K562 (cell line): ENCODE measurements around the gene FAM204A. TPM values are rescaled to one million over a fixed set of nuclear protein-coding genes. Genes with fewer than 3 reads are reported as not detected.

ENCODE experiments used
- ATAC-seq: fragments of 200-7000 bp; cut with Tn5 transposase; 3 replicates; pipeline ENCODE4 v1.9.1; 2020; ENCODE audit warnings: moderate library complexity
- BruUV-seq: library from RNA; stranded (reverse); fragments of 400-500 nt; replicated peaks from 2 replicates; lab custom pipeline; 2021; lab: Mats Ljungman, UMichigan
- CTCF ChIA-PET: fragments of 300-600 bp; formaldehyde crosslinking; extraction: SDS; loops from one replicate; lab custom pipeline; 2021; ENCODE audit warnings: low intra/inter-chr PET ratio; lab: Yijun Ruan, JAX
- POLR2A ChIA-PET: fragments of 300-600, 350-650 bp; sonication (Branson Sonifier 250); formaldehyde crosslinking; extraction: SDS; loops from one replicate; lab custom pipeline; 2021; ENCODE audit warnings: antibody characterized with exemption, inconsistent platforms; lab: Yijun Ruan, JAX
- DNase-seq, 4 experiments: peaks; one replicate each; pipeline versions ENCODE4 v3.0.0 to v3.0.0-alpha.2; 2011 to 2018; ENCODE audit warnings: low spot score in 3 of 4, mixed read lengths in 3 of 4; ENCODE audit errors: extremely low read depth in 1 of 4
- FAIRE-seq: peaks from 2 replicates; lab custom pipeline; 2011; peaks lifted over from hg19 to GRCh38; lab: Jason Lieb, UNC
- H2AFZ ChIP-seq: 2 replicates; pipeline ENCODE4 v1.6.0; 2011; ENCODE audit warnings: low read depth, low read length, control low read depth, inconsistent platforms
- H3K27ac ChIP-seq: fragments of 200-600 bp; 3 replicates; pipeline ENCODE4 v1.8.0; 2011; ENCODE audit warnings: low read depth, mild to moderate bottlenecking, control low read depth, inconsistent platforms, low read length, moderate library complexity, mixed read lengths; ENCODE audit errors: extremely low read depth
- H3K27me3 ChIP-seq, 2 experiments: fragments of 300-600 bp in 1 of 2; 2 replicates in 1 of 2; 3 replicates in 1 of 2; pipeline versions ENCODE4 v1.6.0 to v1.8.0; 2011; ENCODE audit warnings: inconsistent platforms in 2 of 2, low read length in 2 of 2, mild to moderate bottlenecking in 1 of 2, mixed read lengths in 1 of 2, moderate library complexity in 1 of 2; ENCODE audit not compliant: control insufficient read depth in 2 of 2, insufficient read depth in 2 of 2
- H3K36me3 ChIP-seq: fragments of 300-600 bp; 3 replicates; pipeline ENCODE4 v1.8.0; 2011; ENCODE audit warnings: mild to moderate bottlenecking, low read length, inconsistent platforms; ENCODE audit not compliant: control insufficient read depth, insufficient read depth
- H3K4me1 ChIP-seq, 2 experiments: fragments of 200-600 bp in 1 of 2; replicated peaks in 1 of 2; 2 replicates in 1 of 2; 3 replicates in 1 of 2; pipeline versions ENCODE4 v1.5.1 to v1.8.0; 2011; ENCODE audit warnings: inconsistent platforms in 2 of 2, low read length in 2 of 2, mild to moderate bottlenecking in 1 of 2, mixed read lengths in 1 of 2, moderate library complexity in 1 of 2; ENCODE audit not compliant: control insufficient read depth in 2 of 2, insufficient read depth in 2 of 2
- H3K4me2 ChIP-seq: 2 replicates; pipeline ENCODE4 v1.6.1; 2011; ENCODE audit warnings: low read length, control low read depth, inconsistent platforms, mixed read lengths; ENCODE audit not compliant: insufficient read depth
- H3K4me3 ChIP-seq: fragments of 200-600 bp; sonication (generic), shearing (Covaris generic); 2 replicates; pipeline ENCODE4 v1.5.1; 2016; ENCODE audit warnings: control low read depth, inconsistent platforms
- H3K79me2 ChIP-seq: fragments of 200-600 bp; 3 replicates; pipeline ENCODE4 v1.8.0; 2011; ENCODE audit warnings: low read length, inconsistent platforms; ENCODE audit not compliant: control insufficient read depth, insufficient read depth
- H3K9ac ChIP-seq, 2 experiments: 2 replicates each; pipeline versions ENCODE4 v1.6.0 to v1.6.1; 2011; ENCODE audit warnings: low read depth in 2 of 2, low read length in 2 of 2, control low read depth in 1 of 2, inconsistent platforms in 1 of 2, mild to moderate bottlenecking in 1 of 2, mixed read lengths in 1 of 2; ENCODE audit not compliant: insufficient read depth in 1 of 2
- H3K9me1 ChIP-seq: one replicate; pipeline ENCODE4 v1.6.0; 2011; ENCODE audit warnings: inconsistent platforms, mild to moderate bottlenecking, low read length, moderate library complexity; ENCODE audit not compliant: control insufficient read depth, insufficient read depth
- H3K9me3 ChIP-seq: replicated peaks from 2 replicates; pipeline ENCODE4 v1.5.1; 2011; ENCODE audit warnings: low read depth, low read length, inconsistent platforms; ENCODE audit not compliant: control insufficient read depth, insufficient read depth
- H4K20me1 ChIP-seq: replicated peaks from 2 replicates; pipeline ENCODE4 v1.6.1; 2011; ENCODE audit warnings: low read length, inconsistent platforms, mixed read lengths; ENCODE audit not compliant: control insufficient read depth, insufficient read depth
- ARNT ChIP-seq, 2 experiments: fragments of 450-650 bp; IDR thresholded peaks; 2 replicates each; pipeline ENCODE4 v1.6.1; 2016; ENCODE audit warnings: mild to moderate bottlenecking in 1 of 2
- CBX2 ChIP-seq: fragments of 200-600 bp; sonication (generic); IDR thresholded peaks from one replicate; pipeline ENCODE4 v1.6.1; 2012; ENCODE audit warnings: mild to moderate bottlenecking, low read length, inconsistent platforms; ENCODE audit not compliant: insufficient read depth, poor library complexity, severe bottlenecking
- CBX8 ChIP-seq: fragments of 200-600 bp; sonication (generic); IDR thresholded peaks from 2 replicates; pipeline ENCODE4 v1.6.1; 2012; ENCODE audit warnings: borderline replicate concordance, mixed run types, low read depth, mild to moderate bottlenecking, moderate library complexity, mixed read lengths, low read length, control low read depth, inconsistent platforms; ENCODE audit not compliant: poor library complexity, severe bottlenecking; ENCODE audit errors: extremely low read depth
- FOSL1 ChIP-seq: fragments of 200-800 bp; sonication (Bioruptor generic); conservative IDR thresholded peaks from 2 replicates; pipeline ENCODE4 v1.6.1; 2016; ENCODE audit warnings: missing genetic modification characterization, missing compliant biosample characterization
- JUND ChIP-seq, 2 experiments: IDR thresholded peaks; 2 replicates in 1 of 2; 3 replicates in 1 of 2; pipeline ENCODE4 v1.6.1; 2011; ENCODE audit warnings: borderline replicate concordance in 2 of 2, low read depth in 2 of 2, low read length in 2 of 2, improper control_type of control experiment in 1 of 2, missing biosample characterization in 1 of 2, missing genetic modification characterization in 1 of 2, missing genetic modification reagents in 1 of 2
- NR2C2 ChIP-seq, 2 experiments: fragments of 200-800 bp in 1 of 2; sonication (Bioruptor generic) in 1 of 2; sonication (generic) in 1 of 2; formaldehyde crosslinking in 1 of 2; IDR thresholded peaks; 2 replicates each; pipeline versions ENCODE4 v1.6.1 to v1.8.0; 2016 to 2022; ENCODE audit warnings: mild to moderate bottlenecking in 1 of 2, missing compliant biosample characterization in 1 of 2, missing genetic modification characterization in 1 of 2, missing genetic modification reagents in 1 of 2
- PCBP2 ChIP-seq: fragments of 200-400 bp; formaldehyde crosslinking; IDR thresholded peaks from 2 replicates; pipeline ENCODE4 v1.6.1; 2018; ENCODE audit warnings: low read length, low read depth, mild to moderate bottlenecking, moderate library complexity; ENCODE audit not compliant: poor library complexity, severe bottlenecking
- PRMT5 ChIP-seq: sonication (generic); formaldehyde crosslinking; IDR thresholded peaks from 2 replicates; pipeline ENCODE4 v1.5.0; 2020; ENCODE audit warnings: missing genetic modification reagents
- YY1 ChIP-seq, 3 experiments: IDR thresholded peaks; 2 replicates each; pipeline ENCODE4 v1.6.1; 2011; ENCODE audit warnings: low read length in 2 of 3, mild to moderate bottlenecking in 2 of 3, moderate library complexity in 2 of 3, borderline replicate concordance in 1 of 3, control low read depth in 1 of 3, low read depth in 1 of 3; ENCODE audit not compliant: insufficient read depth in 3 of 3, insufficient replicate concordance in 2 of 3, control insufficient read depth in 1 of 3, insufficient read length in 1 of 3; ENCODE audit errors: extremely low read depth in 1 of 3
- ZBTB43 ChIP-seq: sonication (generic); formaldehyde crosslinking; IDR thresholded peaks from 2 replicates; pipeline ENCODE4 v1.8.0; 2023; ENCODE audit warnings: mild to moderate bottlenecking, missing genetic modification reagents
- ZNF143 ChIP-seq: sonication (generic); formaldehyde crosslinking; IDR thresholded peaks from 2 replicates; pipeline ENCODE4 v1.9.0; 2022; ENCODE audit warnings: mild to moderate bottlenecking, missing genetic modification reagents
- ZNF282 ChIP-seq: sonication (generic); formaldehyde crosslinking; IDR thresholded peaks from 2 replicates; pipeline ENCODE4 v1.8.1; 2023; ENCODE audit warnings: missing genetic modification reagents
- ZNF551 ChIP-seq: fragments of 250-450 bp; sonication (Bioruptor Pico); IDR thresholded peaks from 2 replicates; pipeline ENCODE4 v1.5.0; 2021; ENCODE audit warnings: mild to moderate bottlenecking, moderate library complexity
- ZNF76 ChIP-seq: fragments of 250-450 bp; sonication (Bioruptor Pico); IDR thresholded peaks from 2 replicates; pipeline ENCODE4 v1.4.0; 2020; ENCODE audit warnings: mild to moderate bottlenecking, moderate library complexity, borderline replicate concordance
- ZNF778 ChIP-seq: fragments of 450-650 bp; formaldehyde crosslinking; IDR thresholded peaks from 2 replicates; pipeline ENCODE4 v1.4.0; 2020; ENCODE audit warnings: mild to moderate bottlenecking, moderate library complexity
- WGBS: fragments of 100-300 bp; shearing (Covaris generic); methylation state at CpG from one replicate; pipeline ENCODE4 v1.1.6; 2016; ENCODE audit warnings: low coverage, mixed read lengths; ENCODE audit not compliant: insufficient coverage; ENCODE audit errors: missing lambda C conversion rate; 5-methylcytosine and 5-hydroxymethylcytosine counted together
- in situ Hi-C: fragments of 300-500 bp; cut with MboI; formaldehyde crosslinking; loops from 4 replicates; pipeline ENCODE4 v1.15.0; 2018; ENCODE audit warnings: inconsistent platforms, mixed read lengths
- intact Hi-C: fragments of 100-400 bp; cut with micrococcal nuclease; formaldehyde crosslinking; loops from 2 replicates; pipeline ENCODE4 v1.14.2; 2022
- polyA plus RNA-seq, 8 experiments: library from polyadenylated mRNA; depleted of rRNA in 4 of 8; stranded (reverse) in 5 of 8; unstranded in 3 of 8; fragments of >200 nt; fragmentation: Nextera tagmentation in 2 of 8; fragmentation: Illumina TruSeq in 1 of 8; extraction: Ambion mirVana in 2 of 8; extraction: Trizol in 1 of 8; gene quantifications; 2 replicates each; pipeline versions ENCODE4 v1.2.1 to v1.2.3, GENCODE V29; 2011 to 2014; ENCODE audit warnings: inconsistent platforms in 1 of 8, missing spikeins in 1 of 8
- total RNA-seq, 7 experiments: library from RNA; depleted of rRNA in 6 of 7; stranded (reverse); fragments of >200 nt in 6 of 7; fragmentation: Illumina TruSeq in 2 of 7; extraction: Trizol in 2 of 7; gene quantifications; 2 replicates each; pipeline versions ENCODE4 v1.2.1 to v1.2.3, GENCODE V29; 2011 to 2021; ENCODE audit warnings: low replicate concordance in 1 of 7
- TF ChIP-seq, protein P1 (sequence below): fragments of 250-450 bp; sonication (Bioruptor Pico); IDR thresholded peaks from 2 replicates; pipeline ENCODE4 v1.5.1; 2021; ENCODE audit warnings: mild to moderate bottlenecking

Gene FAM204A
- total and polyA plus RNA-seq, 9 of the 15 experiments (the other 6 are each of a cell fraction or from before 2014, with no cell fraction given) = 29.0 to 64.5 (median 44.9) TPM

- no peak for TF ChIP-seq ZNF551
- no peak for TF ChIP-seq ARNT (IDR thresholded peaks at IDR 0.05)
- TF ChIP-seq ZNF778 (CRISPR knock-in tag) = no peak
Measured at GRCh38 chr10:118308664-118309063, 33.5 kb downstream of the FAM204A start (continued).

- ATAC-seq = no peak
- no peaks in the 10 kb centered on the region for H3K79me2 ChIP-seq
- no peaks in the 10 kb centered on the region for H3K9me1 ChIP-seq
- ChIA-PET CTCF (no interaction called here), POLR2A (no interaction called here)
- BruUV-seq = no TSS peak
- FAIRE-seq = no peak
- intact Hi-C loops = no loop called here
- DNase-seq = no peak
- H4K20me1 ChIP-seq = no peaks in the 10 kb centered on the region
- H2AFZ ChIP-seq = no peak overlapping the region
- H3K27ac ChIP-seq = no peak overlapping the region
- peaks cover 40% of the 10 kb centered on the region; the same call in 2 of the 3 replicates for H3K36me3 ChIP-seq
- H3K4me3 ChIP-seq = no peak overlapping the region
- H3K4me2 ChIP-seq = no peak overlapping the region
- 82% methylated on average over 4 of the region's 4 CpGs for WGBS
- in situ Hi-C loops = no loop called here
- no peaks in the 10 kb centered on the region for H3K4me1 ChIP-seq
- H3K9ac ChIP-seq = no peak overlapping the region
- no peaks in the 10 kb centered on the region for H3K9me3 ChIP-seq
- no peaks in the 10 kb centered on the region for H3K27me3 ChIP-seq
- TF ChIP-seq, protein P1, sequence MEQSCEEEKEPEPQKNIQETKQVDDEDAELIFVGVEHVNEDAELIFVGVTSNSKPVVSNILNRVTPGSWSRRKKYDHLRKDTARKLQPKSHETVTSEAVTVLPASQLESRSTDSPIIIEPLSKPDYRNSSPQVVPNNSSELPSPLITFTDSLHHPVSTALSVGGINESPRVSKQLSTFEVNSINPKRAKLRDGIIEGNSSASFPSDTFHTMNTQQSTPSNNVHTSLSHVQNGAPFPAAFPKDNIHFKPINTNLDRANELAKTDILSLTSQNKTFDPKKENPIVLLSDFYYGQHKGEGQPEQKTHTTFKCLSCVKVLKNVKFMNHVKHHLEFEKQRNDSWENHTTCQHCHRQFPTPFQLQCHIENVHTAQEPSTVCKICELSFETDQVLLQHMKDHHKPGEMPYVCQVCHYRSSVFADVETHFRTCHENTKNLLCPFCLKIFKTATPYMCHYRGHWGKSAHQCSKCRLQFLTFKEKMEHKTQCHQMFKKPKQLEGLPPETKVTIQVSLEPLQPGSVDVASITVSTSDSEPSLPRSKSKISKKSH = no peak
- no peak for TF ChIP-seq NR2C2 (CRISPR knock-in tag; IDR thresholded peaks at IDR 0.05)
- TF ChIP-seq NR2C2 (tag; IDR thresholded peaks at IDR 0.05) = no peak
- no peak for TF ChIP-seq ZNF143 (CRISPR knock-in tag)
- TF ChIP-seq PCBP2 = no peak
- TF ChIP-seq YY1 (IDR thresholded peaks at IDR 0.05; ENCODE audit: borderline replicate concordance in 1 of 3, control insufficient read depth in 1 of 3, extremely low read depth in 1 of 3, insufficient read depth in 3 of 3, insufficient read length in 1 of 3, insufficient replicate concordance in 2 of 3, low read depth in 1 of 3, low read length in 2 of 3) = no peak
- no peak for TF ChIP-seq CBX2
- no peak for TF ChIP-seq ZNF282
- TF ChIP-seq JUND (IDR thresholded peaks at IDR 0.05; ENCODE audit: borderline replicate concordance, low read depth, low read length) = no peak
- no peak for TF ChIP-seq JUND (tag; IDR thresholded peaks at IDR 0.05; ENCODE audit: borderline replicate concordance, low read depth, low read length)
- TF ChIP-seq ZNF76 = no peak
- no peak for TF ChIP-seq PRMT5 (CRISPR knock-in tag)
- TF ChIP-seq FOSL1 = no peak
- no peak for TF ChIP-seq CBX8
- TF ChIP-seq ZBTB43 (CRISPR knock-in tag) = no peak
Measured at GRCh38 chr10:118307859-118308258, 34.3 kb downstream of the FAM204A start.
